ENCODE results near the gene CFAP77. TPM values are rescaled to one million over a fixed set of nuclear protein-coding genes. Genes with fewer than 3 reads are reported as not detected.
A peak's percentile ranks its signal among the peaks of the same experiment; 100 is the strongest.
"Not testable (repeated sequence)": the region's sequence is repeated elsewhere in the genome, so short reads cannot be mapped to it uniquely, and the experiment has no call there.

The CFAP77 gene
- polyA plus RNA-seq, result not detected

DNA sequence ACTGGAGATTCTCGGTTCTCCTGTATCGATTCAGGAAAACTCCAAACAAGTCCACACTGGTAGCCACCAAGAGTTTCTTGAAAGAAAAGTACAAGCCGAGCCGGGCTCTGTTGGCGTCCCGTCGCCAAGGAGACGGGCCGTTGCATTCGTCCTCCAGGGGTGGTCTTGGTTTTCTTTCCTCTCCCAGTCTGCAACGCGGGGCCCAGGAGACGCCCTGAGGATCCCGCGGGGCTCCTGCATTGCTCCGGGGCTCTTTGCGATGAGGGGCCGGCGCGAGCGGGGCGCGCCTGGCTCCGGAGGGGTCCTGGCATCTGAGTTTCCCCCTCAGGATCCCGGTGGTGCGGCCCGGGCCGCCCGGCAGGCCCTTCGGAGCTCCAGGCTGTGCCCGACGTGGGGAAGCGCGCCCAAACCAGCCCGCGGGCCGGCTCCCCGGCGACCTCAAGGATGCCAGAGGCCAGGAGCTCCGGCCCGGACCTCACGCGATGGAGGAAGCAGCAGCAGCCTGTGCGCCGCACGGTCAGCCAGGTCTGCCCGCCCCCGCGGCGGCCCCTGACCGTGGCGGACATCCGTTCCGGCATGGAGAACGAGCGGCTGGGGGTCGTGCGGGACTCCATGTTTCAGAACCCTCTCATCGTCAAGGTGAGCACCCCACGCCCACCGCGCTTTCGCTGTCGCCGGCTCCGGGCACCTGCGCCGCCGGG, at the start of gene CFAP77:
CFAP77 (plus strand) TSS at position 384 of the 701 bp plus-strand sequence; CDS start at position 445, 61 bp downstream.
- Histone ChIP-seq H3K4me1 (ENCODE audit: control insufficient read depth in 2 of 2, insufficient read depth in 2 of 2, low read length in 1 of 2) (peaks cover 6 to 15% of the 10 kb centered on the region in 2 donors), H3K4me3 (ENCODE audit: low read depth in 1 of 2, low read length in 2 of 2) (peak within 1 kb of the TSS; percentile 19 to 33), H3K9me3 (ENCODE audit: control insufficient read depth in 2 of 2, insufficient read depth in 1 of 2, low read depth in 1 of 2, low read length in 1 of 2) (no peaks in the 10 kb centered on the region), H3K36me3 (ENCODE audit: control insufficient read depth in 2 of 2, insufficient read depth in 2 of 2, low read length in 1 of 2) (no peaks in the 10 kb centered on the region), H3K27me3 (ENCODE audit: control insufficient read depth in 1 of 2, insufficient read depth in 2 of 2, low read length in 2 of 2) (peaks cover 0 to 3% of the 10 kb centered on the region in 2 donors), H3K27ac (ENCODE audit: low read depth in 2 of 2, low read length in 1 of 2) (no peak within 1 kb of the TSS)
- WGBS, 2 donors, result 2% methylated on average over 69 of the region's 69 CpGs

DNA sequence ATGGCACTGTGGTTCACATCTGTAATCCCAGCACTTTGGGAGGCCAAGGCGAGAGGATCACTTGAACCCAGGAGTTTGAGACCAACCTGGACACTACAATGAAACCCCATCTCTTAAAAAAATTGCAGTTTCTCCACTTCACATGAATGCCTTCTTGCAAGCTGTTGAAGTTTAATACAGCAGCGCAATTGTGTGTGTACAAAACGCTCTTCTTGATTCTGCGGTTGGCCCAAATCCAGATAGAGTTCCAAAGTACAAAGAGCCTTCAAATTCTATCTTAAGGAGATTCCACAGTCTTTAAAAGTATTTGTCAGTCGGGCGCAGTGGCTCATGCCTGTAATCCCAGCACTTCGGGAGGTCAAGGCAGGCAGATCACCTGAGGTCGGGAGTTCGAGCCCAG, 45.9 kb upstream of the CFAP77 start:
- no peaks in the 10 kb centered on the region for H3K36me3 ChIP-seq (ENCODE audit: control insufficient read depth in 2 of 2, insufficient read depth in 2 of 2, low read length in 1 of 2)
- no peaks in the 10 kb centered on the region for H3K27me3 ChIP-seq (ENCODE audit: control insufficient read depth in 1 of 2, insufficient read depth in 2 of 2, low read length in 2 of 2)
- no peak overlapping the region for H3K27ac ChIP-seq (ENCODE audit: low read depth in 2 of 2, low read length in 1 of 2)
- 79 to 88% methylated on average over 9 of the region's 9 CpGs for WGBS, 2 donors
- no peaks in the 10 kb centered on the region for H3K9me3 ChIP-seq (ENCODE audit: control insufficient read depth in 2 of 2, insufficient read depth in 1 of 2, low read depth in 1 of 2, low read length in 1 of 2)
- H3K4me1 ChIP-seq (ENCODE audit: control insufficient read depth in 2 of 2, insufficient read depth in 2 of 2, low read length in 1 of 2), result peaks cover 3 to 4% of the 10 kb centered on the region in 2 donors
- no peak overlapping the region for H3K4me3 ChIP-seq (ENCODE audit: low read depth in 1 of 2, low read length in 2 of 2)

DNA sequence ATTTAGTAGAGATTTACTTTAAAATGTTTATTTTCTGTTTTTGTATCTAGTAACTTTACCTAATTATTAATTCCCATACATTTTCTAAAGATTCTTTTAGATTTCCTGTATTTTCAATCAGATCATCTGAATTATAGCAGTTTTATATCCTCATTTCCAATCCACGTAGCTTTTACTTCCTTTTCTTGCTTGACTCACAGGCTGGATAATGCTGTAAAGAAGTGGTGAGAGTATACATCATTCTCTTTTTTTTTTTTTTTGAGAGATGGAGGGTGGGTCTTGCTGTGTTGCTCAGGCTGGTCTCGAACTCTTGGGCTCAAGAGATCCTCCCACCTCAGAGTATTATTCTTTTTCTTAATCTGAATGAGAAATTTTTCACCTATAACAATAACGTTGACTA, 44.0 kb upstream of the CFAP77 start:
- H3K4me3 ChIP-seq (ENCODE audit: low read depth in 1 of 2, low read length in 2 of 2), result no peak overlapping the region
- no peak overlapping the region for H3K27ac ChIP-seq (ENCODE audit: low read depth in 2 of 2, low read length in 1 of 2)
- H3K4me1 ChIP-seq (ENCODE audit: control insufficient read depth in 2 of 2, insufficient read depth in 2 of 2, low read length in 1 of 2), result peaks cover 3 to 4% of the 10 kb centered on the region in 2 donors
- no peaks in the 10 kb centered on the region for H3K9me3 ChIP-seq (ENCODE audit: control insufficient read depth in 2 of 2, insufficient read depth in 1 of 2, low read depth in 1 of 2, low read length in 1 of 2)
- H3K27me3 ChIP-seq (ENCODE audit: control insufficient read depth in 1 of 2, insufficient read depth in 2 of 2, low read length in 2 of 2), result no peaks in the 10 kb centered on the region
- no peaks in the 10 kb centered on the region for H3K36me3 ChIP-seq (ENCODE audit: control insufficient read depth in 2 of 2, insufficient read depth in 2 of 2, low read length in 1 of 2)
- WGBS, 2 donors, result 62 to 69% methylated on average over 3 of the region's 3 CpGs

DNA sequence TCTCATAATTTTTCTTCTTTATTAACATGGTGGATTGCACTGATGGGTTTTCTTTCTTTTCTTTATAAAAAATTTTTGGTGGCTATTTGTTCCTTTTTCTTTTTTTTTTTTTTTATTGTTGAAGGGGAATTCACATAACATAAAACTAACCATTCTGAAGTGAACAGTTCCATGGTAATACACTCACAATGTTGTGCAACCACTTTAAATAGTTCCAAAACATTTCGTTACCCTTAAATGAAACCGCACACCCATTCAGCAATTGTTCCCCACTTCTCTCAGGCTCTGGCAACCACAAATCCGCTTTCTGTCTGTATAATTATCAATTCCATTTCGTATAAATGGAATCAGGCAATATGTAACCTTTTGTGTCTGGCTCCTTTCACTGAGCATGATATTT, 43.5 kb upstream of the CFAP77 start:
- WGBS, 2 donors, result 93% methylated on average over 4 of the region's 4 CpGs
- no peaks in the 10 kb centered on the region for H3K27me3 ChIP-seq (ENCODE audit: control insufficient read depth in 1 of 2, insufficient read depth in 2 of 2, low read length in 2 of 2)
- H3K4me3 ChIP-seq (ENCODE audit: low read depth in 1 of 2, low read length in 2 of 2), result no peak overlapping the region
- H3K36me3 ChIP-seq (ENCODE audit: control insufficient read depth in 2 of 2, insufficient read depth in 2 of 2, low read length in 1 of 2), result no peaks in the 10 kb centered on the region
- H3K4me1 ChIP-seq (ENCODE audit: control insufficient read depth in 2 of 2, insufficient read depth in 2 of 2, low read length in 1 of 2), result peaks cover 3 to 4% of the 10 kb centered on the region in 2 donors
- H3K27ac ChIP-seq (ENCODE audit: low read depth in 2 of 2, low read length in 1 of 2), result no peak overlapping the region
- no peaks in the 10 kb centered on the region for H3K9me3 ChIP-seq (ENCODE audit: control insufficient read depth in 2 of 2, insufficient read depth in 1 of 2, low read depth in 1 of 2, low read length in 1 of 2)

- no peaks in the 10 kb centered on the region for H3K36me3 ChIP-seq (ENCODE audit: control insufficient read depth in 2 of 2, insufficient read depth in 2 of 2, low read length in 1 of 2)
- no peaks in the 10 kb centered on the region for H3K27me3 ChIP-seq (ENCODE audit: control insufficient read depth in 1 of 2, insufficient read depth in 2 of 2, low read length in 2 of 2)
- H3K9me3 ChIP-seq (ENCODE audit: control insufficient read depth in 2 of 2, insufficient read depth in 1 of 2, low read depth in 1 of 2, low read length in 1 of 2), result no peaks in the 10 kb centered on the region
- peaks cover 3 to 4% of the 10 kb centered on the region in 2 donors for H3K4me1 ChIP-seq (ENCODE audit: control insufficient read depth in 2 of 2, insufficient read depth in 2 of 2, low read length in 1 of 2)
- WGBS, 2 donors, result 58 to 64% methylated on average over 13 of the region's 13 CpGs
- H3K4me3 ChIP-seq (ENCODE audit: low read depth in 1 of 2, low read length in 2 of 2), result no peak overlapping the region
- H3K27ac ChIP-seq (ENCODE audit: low read depth in 2 of 2, low read length in 1 of 2), result no peak overlapping the region
These were observed 42.2 kb upstream of the CFAP77 start for GRCh38 chr9:132367613-132368313.

GRCh38 chr9:132369421-132369820, 40.6 kb upstream of the CFAP77 start:
- H3K9me3 ChIP-seq (ENCODE audit: control insufficient read depth in 2 of 2, insufficient read depth in 1 of 2, low read depth in 1 of 2, low read length in 1 of 2), result no peaks in the 10 kb centered on the region
- no peaks in the 10 kb centered on the region for H3K27me3 ChIP-seq (ENCODE audit: control insufficient read depth in 1 of 2, insufficient read depth in 2 of 2, low read length in 2 of 2)
- no peak overlapping the region for H3K27ac ChIP-seq (ENCODE audit: low read depth in 2 of 2, low read length in 1 of 2)
- no peak overlapping the region for H3K4me3 ChIP-seq (ENCODE audit: low read depth in 1 of 2, low read length in 2 of 2)
- peaks cover 4 to 6% of the 10 kb centered on the region in 2 donors for H3K4me1 ChIP-seq (ENCODE audit: control insufficient read depth in 2 of 2, insufficient read depth in 2 of 2, low read length in 1 of 2)
- 91 to 92% methylated on average over 4 of the region's 4 CpGs for WGBS, 2 donors
- H3K36me3 ChIP-seq (ENCODE audit: control insufficient read depth in 2 of 2, insufficient read depth in 2 of 2, low read length in 1 of 2), result no peaks in the 10 kb centered on the region

DNA sequence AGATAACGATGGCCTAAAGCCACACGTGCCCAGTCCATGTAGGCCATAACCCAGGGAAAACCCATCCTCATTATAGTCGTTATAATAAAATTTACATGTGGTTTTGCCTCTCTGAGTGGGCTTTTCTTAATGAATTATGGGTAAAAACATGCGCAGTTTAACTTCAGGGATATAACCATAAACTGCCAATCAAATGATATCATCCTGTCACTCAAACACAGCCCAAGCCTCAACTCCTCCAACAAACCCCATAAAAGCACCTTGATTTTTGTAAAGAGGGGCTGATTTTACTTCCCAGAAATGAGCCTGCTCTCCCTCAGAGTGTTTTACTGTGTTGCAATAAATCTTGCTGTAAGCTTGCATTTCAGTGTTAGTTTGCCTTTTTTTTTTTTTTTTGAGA, 39.4 kb upstream of the CFAP77 start:
- H3K9me3 ChIP-seq (ENCODE audit: control insufficient read depth in 2 of 2, insufficient read depth in 1 of 2, low read depth in 1 of 2, low read length in 1 of 2), result no peaks in the 10 kb centered on the region
- no peaks in the 10 kb centered on the region for H3K27me3 ChIP-seq (ENCODE audit: control insufficient read depth in 1 of 2, insufficient read depth in 2 of 2, low read length in 2 of 2)
- no peak overlapping the region for H3K27ac ChIP-seq (ENCODE audit: low read depth in 2 of 2, low read length in 1 of 2)
- H3K4me1 ChIP-seq (ENCODE audit: control insufficient read depth in 2 of 2, insufficient read depth in 2 of 2, low read length in 1 of 2), result peaks cover 4 to 6% of the 10 kb centered on the region in 2 donors
- WGBS, 2 donors, result 85 to 88% methylated on average over 4 of the region's 4 CpGs
- no peaks in the 10 kb centered on the region for H3K36me3 ChIP-seq (ENCODE audit: control insufficient read depth in 2 of 2, insufficient read depth in 2 of 2, low read length in 1 of 2)
- H3K4me3 ChIP-seq (ENCODE audit: low read depth in 1 of 2, low read length in 2 of 2), result no peak overlapping the region

DNA sequence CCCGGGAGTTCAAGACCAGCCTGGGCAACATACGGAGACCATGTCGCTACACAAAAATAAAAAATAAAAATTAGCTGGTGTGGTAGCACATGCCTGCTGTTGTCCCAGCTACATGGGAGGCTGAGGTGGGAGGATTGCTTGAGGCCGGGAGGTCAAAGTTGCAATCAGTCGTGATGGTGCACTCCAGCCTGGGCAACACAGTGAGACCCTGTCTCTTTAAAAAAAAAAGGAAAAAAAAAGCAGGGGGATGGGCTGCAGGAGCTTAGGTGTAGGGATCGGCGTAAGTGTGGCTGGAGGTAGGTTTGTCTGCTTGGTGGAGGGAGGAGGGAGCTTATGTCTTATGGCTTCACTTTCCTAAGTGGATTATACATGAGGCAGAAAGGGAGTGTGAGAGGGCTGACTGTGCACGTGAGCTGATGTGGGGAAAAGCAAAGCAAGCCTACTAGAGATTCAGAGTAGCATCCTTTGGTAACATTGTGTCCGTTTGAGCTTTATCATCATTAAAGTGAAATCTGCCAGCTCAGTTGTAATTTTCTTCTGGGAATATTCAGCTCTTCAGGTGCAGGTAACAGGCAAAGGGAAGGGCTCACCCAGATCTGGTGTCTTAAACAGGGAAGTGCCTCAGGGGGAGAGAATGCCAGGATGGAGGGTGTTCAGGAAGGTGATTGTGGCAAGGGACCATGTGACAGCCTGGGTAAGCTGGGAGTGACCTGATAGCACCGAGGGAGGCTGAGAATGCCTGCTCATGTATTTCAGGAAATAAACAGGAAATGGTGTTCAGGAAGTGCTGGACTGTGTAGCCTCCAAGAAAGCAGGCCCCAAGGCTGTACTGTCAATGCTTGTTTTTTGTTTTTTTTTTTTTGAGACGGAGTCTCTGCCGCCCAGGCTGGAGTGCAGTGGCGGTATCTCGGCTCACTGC, 37.6 kb upstream of the CFAP77 start:
- no peak overlapping the region for H3K4me3 ChIP-seq (ENCODE audit: low read depth in 1 of 2, low read length in 2 of 2)
- peaks cover 0 to under 1% of the 10 kb centered on the region in 2 donors for H3K9me3 ChIP-seq (ENCODE audit: control insufficient read depth in 2 of 2, insufficient read depth in 1 of 2, low read depth in 1 of 2, low read length in 1 of 2)
- H3K27ac ChIP-seq (ENCODE audit: low read depth in 2 of 2, low read length in 1 of 2), result peak overlapping the region in 1 of 2 donors; percentile 41
- peaks cover 0 to 12% of the 10 kb centered on the region in 2 donors for H3K36me3 ChIP-seq (ENCODE audit: control insufficient read depth in 2 of 2, insufficient read depth in 2 of 2, low read length in 1 of 2)
- no peaks in the 10 kb centered on the region for H3K27me3 ChIP-seq (ENCODE audit: control insufficient read depth in 1 of 2, insufficient read depth in 2 of 2, low read length in 2 of 2)
- peaks cover 4 to 6% of the 10 kb centered on the region in 2 donors for H3K4me1 ChIP-seq (ENCODE audit: control insufficient read depth in 2 of 2, insufficient read depth in 2 of 2, low read length in 1 of 2)
- WGBS, 2 donors, result 62 to 68% methylated on average over 14 of the region's 14 CpGs

GRCh38 chr9:132377769-132378168, 32.2 kb upstream of the CFAP77 start:
- H3K36me3 ChIP-seq (ENCODE audit: control insufficient read depth in 2 of 2, insufficient read depth in 2 of 2, low read length in 1 of 2), result peaks cover 0 to 33% of the 10 kb centered on the region in 2 donors
- not testable (repeated sequence) for H3K4me1 ChIP-seq (ENCODE audit: control insufficient read depth in 2 of 2, insufficient read depth in 2 of 2, low read length in 1 of 2); H3K9me3 ChIP-seq (ENCODE audit: control insufficient read depth in 2 of 2, insufficient read depth in 1 of 2, low read depth in 1 of 2, low read length in 1 of 2); H3K27ac ChIP-seq (ENCODE audit: low read depth in 2 of 2, low read length in 1 of 2); H3K4me3 ChIP-seq (ENCODE audit: low read depth in 1 of 2, low read length in 2 of 2); H3K27me3 ChIP-seq (ENCODE audit: control insufficient read depth in 1 of 2, insufficient read depth in 2 of 2, low read length in 2 of 2)
- 95 to 99% methylated on average over 2 of the region's 2 CpGs for WGBS, 2 donors
